GM12891 (cell line): ENCODE data around the gene PPP6R1.

Experiments used
- POLR2A ChIP-seq: IDR thresholded peaks from 2 replicates; pipeline ENCODE4 v1.6.1; 2011; ENCODE audit warnings: low read depth, low read length, control low read depth
- SPI1 ChIP-seq: IDR thresholded peaks from 2 replicates; pipeline ENCODE4 v1.6.1; 2011; ENCODE audit warnings: low read depth, low read length, control low read depth

DNA sequence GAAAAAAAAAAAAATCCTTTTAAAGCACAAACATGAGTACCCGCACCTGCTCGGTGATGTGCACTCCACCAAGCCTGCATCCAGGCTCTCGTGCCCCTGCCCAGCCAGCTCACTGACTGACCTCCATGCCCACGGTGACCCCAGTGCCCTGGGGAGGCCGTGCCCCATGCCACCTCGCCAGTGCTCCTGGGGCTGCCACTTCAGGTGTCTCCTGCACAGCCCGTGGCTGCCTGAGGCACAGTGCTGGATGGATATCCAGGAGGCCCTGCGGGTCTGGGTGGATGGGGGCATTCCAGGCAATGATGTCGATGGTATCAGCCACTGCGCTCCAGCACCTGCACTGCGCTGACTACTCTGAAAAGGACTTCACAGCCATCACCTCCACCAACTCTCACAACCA, 9.0 kb downstream of the PPP6R1 start:
- TF ChIP-seq POLR2A (no peak), SPI1 (no peak)
